IMR-90 (cell line): ENCODE data around the gene FAM8A1. TPM values are rescaled to one million over a fixed set of nuclear protein-coding genes. Genes with fewer than 3 reads are reported as not detected.
A peak's percentile ranks its signal among the peaks of the same experiment; 100 is the strongest.

ENCODE experiments used
- ATAC-seq: fragments of 200-7000 bp; cut with Tn5 transposase; 2 replicates; pipeline ENCODE4 v1.9.1; 2020; ENCODE audit warnings: low read depth, mild to moderate bottlenecking, moderate library complexity
- BruUV-seq: library from RNA; stranded (reverse); fragments of 400-500 nt; replicated peaks from 2 replicates; lab custom pipeline; 2021; lab: Mats Ljungman, UMichigan
- CTCF ChIA-PET: fragments of 300-600 bp; formaldehyde crosslinking; extraction: SDS; loops from one replicate; lab custom pipeline; 2021; ENCODE audit warnings: antibody characterized with exemption; lab: Yijun Ruan, JAX
- POLR2A ChIA-PET: fragments of 300-600 bp; sonication (Branson Sonifier 250); formaldehyde crosslinking; loops from one replicate; lab custom pipeline; 2022; ENCODE audit warnings: antibody characterized with exemption; ENCODE audit not compliant: unreplicated experiment; lab: Charles Lee
- DNase-seq: peaks from one replicate; pipeline ENCODE4 v3.0.0; 2013
- H2AFZ ChIP-seq: replicated peaks from 2 replicates; pipeline ENCODE3; 2013; ENCODE audit warnings: low read length, mild to moderate bottlenecking; ENCODE audit not compliant: poor library complexity
- H2AK5ac ChIP-seq: 2 replicates; pipeline ENCODE4 v1.6.1; 2013; ENCODE audit warnings: low read depth, low read length, inconsistent platforms
- H2AK9ac ChIP-seq: replicated peaks from 2 replicates; pipeline ENCODE3; 2013; ENCODE audit warnings: mild to moderate bottlenecking, low read depth, low read length, moderate library complexity; ENCODE audit not compliant: poor library complexity
- H2BK120ac ChIP-seq: 2 replicates; pipeline ENCODE4 v1.6.1; 2013; ENCODE audit warnings: low read depth, low read length, inconsistent platforms
- H2BK15ac ChIP-seq: 3 replicates; pipeline ENCODE4 v1.6.1; 2013; ENCODE audit warnings: low read depth, low read length, inconsistent platforms
- H2BK20ac ChIP-seq: 2 replicates; pipeline ENCODE4 v1.6.1; 2013; ENCODE audit warnings: low read depth, mild to moderate bottlenecking, inconsistent platforms, low read length, moderate library complexity
- H2BK5ac ChIP-seq: 2 replicates; pipeline ENCODE4 v1.6.1; 2013; ENCODE audit warnings: mild to moderate bottlenecking, low read depth, low read length, inconsistent platforms; ENCODE audit not compliant: poor library complexity, severe bottlenecking
- H3K14ac ChIP-seq: replicated peaks from 2 replicates; pipeline ENCODE4 v1.6.1; 2013; ENCODE audit warnings: low read depth, low read length, inconsistent platforms
- H3K18ac ChIP-seq: 2 replicates; pipeline ENCODE4 v1.6.1; 2013; ENCODE audit warnings: low read depth, low read length, control low read depth
- H3K23ac ChIP-seq: 2 replicates; pipeline ENCODE4 v1.6.1; 2013; ENCODE audit warnings: low read depth, low read length, inconsistent platforms
- H3K27ac ChIP-seq: 2 replicates; pipeline ENCODE4 v1.5.1; 2013; ENCODE audit warnings: mild to moderate bottlenecking, control low read depth, low read length; ENCODE audit not compliant: insufficient read depth
- H3K27me3 ChIP-seq: 2 replicates; pipeline ENCODE4 v1.6.1; 2013; ENCODE audit warnings: low read length; ENCODE audit not compliant: control insufficient read depth, insufficient read depth
- H3K36me3 ChIP-seq: 2 replicates; pipeline ENCODE4 v1.6.1; 2013; ENCODE audit warnings: low read length, mixed read lengths; ENCODE audit not compliant: control insufficient read depth, insufficient read depth
- H3K4ac ChIP-seq: 2 replicates; pipeline ENCODE4 v1.6.1; 2013; ENCODE audit warnings: low read depth, low read length, inconsistent platforms
- H3K4me1 ChIP-seq: 2 replicates; pipeline ENCODE4 v1.6.1; 2013; ENCODE audit warnings: low read length, mixed read lengths; ENCODE audit not compliant: control insufficient read depth, insufficient read depth
- H3K4me2 ChIP-seq: 2 replicates; pipeline ENCODE4 v1.6.1; 2013; ENCODE audit warnings: low read depth, mild to moderate bottlenecking, control low read depth, low read length, moderate library complexity
- H3K4me3 ChIP-seq: 2 replicates; pipeline ENCODE4 v1.5.1; 2013; ENCODE audit warnings: low read depth, mild to moderate bottlenecking, control low read depth, low read length, moderate library complexity; ENCODE audit not compliant: insufficient read depth
- H3K56ac ChIP-seq: 2 replicates; pipeline ENCODE4 v1.6.1; 2013; ENCODE audit warnings: low read length, inconsistent platforms; ENCODE audit not compliant: insufficient read depth; ENCODE audit errors: extremely low read depth
- H3K79me1 ChIP-seq, 2 experiments: 2 replicates each; pipeline ENCODE4 v1.6.1; 2013; ENCODE audit warnings: low read length in 2 of 2, inconsistent platforms in 1 of 2, low read depth in 1 of 2
- H3K9ac ChIP-seq: 2 replicates; pipeline ENCODE4 v1.6.1; 2013; ENCODE audit warnings: low read depth, low read length, control low read depth
- H3K9me1 ChIP-seq: 2 replicates; pipeline ENCODE4 v1.6.1; 2013; ENCODE audit warnings: low read length, inconsistent platforms; ENCODE audit not compliant: insufficient read depth
- H3K9me3 ChIP-seq: 2 replicates; pipeline ENCODE4 v1.6.1; 2013; ENCODE audit warnings: low read length; ENCODE audit not compliant: control insufficient read depth, insufficient read depth
- H4K20me1 ChIP-seq: 2 replicates; pipeline ENCODE4 v1.6.1; 2013; ENCODE audit warnings: low read length, inconsistent platforms; ENCODE audit not compliant: insufficient read depth
- H4K5ac ChIP-seq: 2 replicates; pipeline ENCODE4 v1.6.1; 2013; ENCODE audit warnings: mild to moderate bottlenecking, low read depth, low read length, control low read depth
- H4K8ac ChIP-seq, 2 experiments: 2 replicates each; pipeline ENCODE4 v1.6.1; 2013; ENCODE audit warnings: low read depth in 2 of 2, low read length in 2 of 2, control low read depth in 1 of 2, inconsistent platforms in 1 of 2
- H4K91ac ChIP-seq: 2 replicates; pipeline ENCODE4 v1.6.1; 2013; ENCODE audit warnings: low read depth, low read length, inconsistent platforms; ENCODE audit not compliant: insufficient read depth
- CEBPB ChIP-seq: IDR thresholded peaks from 2 replicates; pipeline ENCODE4 v1.6.1; 2012; ENCODE audit warnings: low read depth, low read length, improper control_type of control experiment
- CHD1 ChIP-seq: IDR thresholded peaks from 2 replicates; pipeline ENCODE4 v1.6.1; 2012; ENCODE audit warnings: low read depth, low read length, improper control_type of control experiment
- CTCF ChIP-seq: conservative IDR thresholded peaks from 2 replicates; pipeline ENCODE4 v1.5.1; 2012; ENCODE audit warnings: mild to moderate bottlenecking, low read depth, low read length, improper control_type of control experiment
- MAFK ChIP-seq: IDR thresholded peaks from 2 replicates; pipeline ENCODE4 v1.6.1; 2012; ENCODE audit warnings: low read depth, low read length, improper control_type of control experiment
- MAZ ChIP-seq: IDR thresholded peaks from 2 replicates; pipeline ENCODE4 v1.6.1; 2012; ENCODE audit warnings: low read depth, mild to moderate bottlenecking, low read length, improper control_type of control experiment, moderate library complexity, borderline replicate concordance
- MXI1 ChIP-seq: IDR thresholded peaks from 2 replicates; pipeline ENCODE4 v1.6.1; 2012; ENCODE audit warnings: low read depth, mild to moderate bottlenecking, low read length, moderate library complexity, borderline replicate concordance
- NFE2L2 ChIP-seq: fragments of 150-350 bp; IDR thresholded peaks from 2 replicates; pipeline ENCODE4 v1.6.1; 2016; ENCODE audit warnings: low read depth, mild to moderate bottlenecking, low read length
- POLR2A ChIP-seq: IDR thresholded peaks from 2 replicates; pipeline ENCODE4 v1.6.1; 2012; ENCODE audit warnings: mild to moderate bottlenecking, low read depth, low read length
- RAD21 ChIP-seq: IDR thresholded peaks from 2 replicates; pipeline ENCODE4 v1.6.1; 2012; ENCODE audit warnings: low read length, improper control_type of control experiment
- RCOR1 ChIP-seq: IDR thresholded peaks from 2 replicates; pipeline ENCODE4 v1.6.1; 2012; ENCODE audit warnings: mild to moderate bottlenecking, low read length, improper control_type of control experiment; ENCODE audit not compliant: insufficient replicate concordance
- RFX5 ChIP-seq: IDR thresholded peaks from 2 replicates; pipeline ENCODE4 v1.8.0; 2012; ENCODE audit warnings: low read depth, mild to moderate bottlenecking, low read length, moderate library complexity
- SMC3 ChIP-seq: fragments of 150-350 bp; IDR thresholded peaks from 2 replicates; pipeline ENCODE4 v1.6.1; 2016; ENCODE audit warnings: low read depth, mild to moderate bottlenecking, antibody characterized with exemption, low read length, moderate library complexity
- USF2 ChIP-seq: fragments of 150-350 bp; IDR thresholded peaks from 2 replicates; pipeline ENCODE4 v1.6.1; 2017; ENCODE audit warnings: mild to moderate bottlenecking, antibody characterized with exemption, low read length, low read depth
- WGBS, 2 experiments: methylation state at CpG; one replicate each; pipeline versions ENCODE4 v1.1.5 to v1.1.7; 2013; ENCODE audit warnings: missing lambda C conversion rate in 2 of 2; ENCODE audit not compliant: insufficient read length in 1 of 2; ENCODE audit errors: extremely low coverage in 2 of 2; 5-methylcytosine and 5-hydroxymethylcytosine counted together
- dilution Hi-C: fragments of 300-500 bp; cut with HindIII; formaldehyde crosslinking; loops from one replicate; pipeline ENCODE4 v1.14.3; 2018; ENCODE audit warnings: low sequenced_read_pairs; ENCODE audit not compliant: unreplicated experiment
- in situ Hi-C: fragments of 300-500 bp; cut with MboI; formaldehyde crosslinking; loops from 3 replicates; pipeline ENCODE4 v1.14.3; 2019; ENCODE audit warnings: low sequenced_read_pairs, inconsistent platforms, mixed read lengths
- intact Hi-C: fragments of 100-400 bp; cut with micrococcal nuclease; formaldehyde crosslinking; loops from 2 replicates; pipeline ENCODE4 v1.10.0; 2022
- polyA plus RNA-seq, 3 experiments: library from polyadenylated mRNA; depleted of rRNA; stranded (reverse); fragments of >200 nt; gene quantifications; 2 replicates each; pipeline ENCODE4 v1.2.3, GENCODE V29; 2012; ENCODE audit warnings: low replicate concordance in 1 of 3
- total RNA-seq: library from RNA; depleted of rRNA; stranded (reverse); fragments of >200 nt; gene quantifications from 2 replicates; pipeline ENCODE4 v1.2.3, GENCODE V29; 2012

FAM8A1 gene
- total and polyA plus RNA-seq, 2 of the 4 experiments (the other 2 are of a cell fraction), result 8.1 to 8.2 TPM

- TF ChIP-seq RCOR1, result peak; percentile 70
Observed at GRCh38 chr6:17589406-17590096, 10.6 kb upstream of the FAM8A1 start (continued).

- WGBS, 2 experiments, result no CpG with 5 or more reads among the region's 1 CpG
- H2AFZ ChIP-seq, result no peak overlapping the region
- in situ Hi-C loops, result loop anchor here (5.0 kb wide), 1 partner anchor 434 kb away; no protein-coding TSS in a partner anchor
- H3K56ac ChIP-seq, result no peak overlapping the region
- no peaks in the 10 kb centered on the region for H3K9me3 ChIP-seq
- no peak overlapping the region for H3K4me3 ChIP-seq
- H2AK5ac ChIP-seq, result no peak overlapping the region
- no peak overlapping the region for H3K23ac ChIP-seq
- ATAC-seq, result no peak
- no peak overlapping the region for H3K18ac ChIP-seq
- POLR2A ChIA-PET, result no interaction called here
- no peak overlapping the region for H3K14ac ChIP-seq
- no peak overlapping the region for H3K4ac ChIP-seq
- no peak overlapping the region for H2BK120ac ChIP-seq
- H4K20me1 ChIP-seq, result no peaks in the 10 kb centered on the region
- no peaks in the 10 kb centered on the region for H3K4me1 ChIP-seq
- H3K9me1 ChIP-seq, result peaks cover 3% of the 10 kb centered on the region; the same call in 1 of the 2 replicates
- no peak overlapping the region for H4K8ac ChIP-seq
- dilution Hi-C loops, result no loop called here
- CTCF ChIA-PET, result no interaction called here
- H3K9ac ChIP-seq, result no peak overlapping the region
- H2BK20ac ChIP-seq, result no peak overlapping the region
- H3K27me3 ChIP-seq, result no peaks in the 10 kb centered on the region
- no peak overlapping the region for H2BK5ac ChIP-seq
- no peak overlapping the region for H4K91ac ChIP-seq
- H4K5ac ChIP-seq, result no peak overlapping the region
- no peak overlapping the region for H2AK9ac ChIP-seq
- no peak for DNase-seq
- H2BK15ac ChIP-seq, result no peak overlapping the region
- H3K4me2 ChIP-seq, result no peak overlapping the region
- intact Hi-C loops, result no loop called here
- BruUV-seq, result no TSS peak
- H3K79me1 ChIP-seq, result no peaks in the 10 kb centered on the region
- H3K36me3 ChIP-seq, result no peaks in the 10 kb centered on the region
- no peak overlapping the region for H3K27ac ChIP-seq
- TF ChIP-seq USF2 (no peak), CHD1 (no peak), NFE2L2 (no peak), MXI1 (no peak), MAZ (no peak), CEBPB (no peak), RFX5 (no peak), SMC3 (no peak), POLR2A (no peak), RCOR1 (no peak), MAFK (no peak), CTCF (no peak), RAD21 (no peak)
Observed at GRCh38 chr6:17591287-17591686, 8.8 kb upstream of the FAM8A1 start.
